ENCODE results near the gene MACO1. TPM values are rescaled to one million over a fixed set of nuclear protein-coding genes. Genes with fewer than 3 reads are reported as not detected.
"Not testable (repeated sequence)": the region's sequence is repeated elsewhere in the genome, so short reads cannot be mapped to it uniquely, and the experiment has no call there.

The MACO1 gene
- total and polyA plus RNA-seq, 10 donors = 6.9 to 21.0 (median 17.3) TPM

GRCh38 chr1:25456502-25456901, 25.8 kb downstream of the MACO1 start:
- no peaks in the 10 kb centered on the region for H3K27me3 ChIP-seq (replicated peaks in 1 of 7)
- peaks cover 0 to 76% (median 39%) of the 10 kb centered on the region in 6 donors for H3K36me3 ChIP-seq
- no peak for DNase-seq
- TF ChIP-seq POLR2A (IDR thresholded peaks at IDR 0.05) (no peak), POLR2AphosphoS5 (IDR thresholded peaks at IDR 0.05) (no peak)
- TF ChIP-seq, protein P1, sequence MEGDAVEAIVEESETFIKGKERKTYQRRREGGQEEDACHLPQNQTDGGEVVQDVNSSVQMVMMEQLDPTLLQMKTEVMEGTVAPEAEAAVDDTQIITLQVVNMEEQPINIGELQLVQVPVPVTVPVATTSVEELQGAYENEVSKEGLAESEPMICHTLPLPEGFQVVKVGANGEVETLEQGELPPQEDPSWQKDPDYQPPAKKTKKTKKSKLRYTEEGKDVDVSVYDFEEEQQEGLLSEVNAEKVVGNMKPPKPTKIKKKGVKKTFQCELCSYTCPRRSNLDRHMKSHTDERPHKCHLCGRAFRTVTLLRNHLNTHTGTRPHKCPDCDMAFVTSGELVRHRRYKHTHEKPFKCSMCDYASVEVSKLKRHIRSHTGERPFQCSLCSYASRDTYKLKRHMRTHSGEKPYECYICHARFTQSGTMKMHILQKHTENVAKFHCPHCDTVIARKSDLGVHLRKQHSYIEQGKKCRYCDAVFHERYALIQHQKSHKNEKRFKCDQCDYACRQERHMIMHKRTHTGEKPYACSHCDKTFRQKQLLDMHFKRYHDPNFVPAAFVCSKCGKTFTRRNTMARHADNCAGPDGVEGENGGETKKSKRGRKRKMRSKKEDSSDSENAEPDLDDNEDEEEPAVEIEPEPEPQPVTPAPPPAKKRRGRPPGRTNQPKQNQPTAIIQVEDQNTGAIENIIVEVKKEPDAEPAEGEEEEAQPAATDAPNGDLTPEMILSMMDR (IDR thresholded peaks at IDR 0.05 in 8 of 11, conservative IDR thresholded peaks at IDR 0.05 in 3 of 11) = no peak
- H3K9me3 ChIP-seq = no peaks in the 10 kb centered on the region
- 59 to 80% (median 63%) methylated on average over 4 of the region's 4 CpGs for WGBS, 5 donors
- H3K4me1 ChIP-seq = peaks cover 0 to 41% (median 11%) of the 10 kb centered on the region in 6 donors
- H3K27ac ChIP-seq = no peak overlapping the region
- H3K4me3 ChIP-seq = no peak overlapping the region
- intact Hi-C loops (cut with DNase I; ENCODE audit: low total_unique reads) = no loop called here

GRCh38 chr1:25458541-25459298, 28.0 kb downstream of the MACO1 start:
- peaks cover 0 to 40% (median 13%) of the 10 kb centered on the region in 6 donors for H3K4me1 ChIP-seq
- DNase-seq = no peak
- no peak overlapping the region for H3K4me3 ChIP-seq
- no peaks in the 10 kb centered on the region for H3K9me3 ChIP-seq
- TF ChIP-seq POLR2A (IDR thresholded peaks at IDR 0.05) = no peak
- TF ChIP-seq, protein P1 (IDR thresholded peaks at IDR 0.05 in 8 of 11, conservative IDR thresholded peaks at IDR 0.05 in 3 of 11) = no peak
- TF ChIP-seq POLR2AphosphoS5 (IDR thresholded peaks at IDR 0.05) = no peak
- 73 to 85% (median 81%) methylated on average over 7 of the region's 7 CpGs for WGBS, 5 donors
- no peaks in the 10 kb centered on the region for H3K27me3 ChIP-seq (replicated peaks in 1 of 7)
- intact Hi-C loops (cut with DNase I; ENCODE audit: low total_unique reads) = no loop called here
- H3K36me3 ChIP-seq = peaks cover 0 to 81% (median 39%) of the 10 kb centered on the region in 6 donors
- no peak overlapping the region for H3K27ac ChIP-seq

DNA sequence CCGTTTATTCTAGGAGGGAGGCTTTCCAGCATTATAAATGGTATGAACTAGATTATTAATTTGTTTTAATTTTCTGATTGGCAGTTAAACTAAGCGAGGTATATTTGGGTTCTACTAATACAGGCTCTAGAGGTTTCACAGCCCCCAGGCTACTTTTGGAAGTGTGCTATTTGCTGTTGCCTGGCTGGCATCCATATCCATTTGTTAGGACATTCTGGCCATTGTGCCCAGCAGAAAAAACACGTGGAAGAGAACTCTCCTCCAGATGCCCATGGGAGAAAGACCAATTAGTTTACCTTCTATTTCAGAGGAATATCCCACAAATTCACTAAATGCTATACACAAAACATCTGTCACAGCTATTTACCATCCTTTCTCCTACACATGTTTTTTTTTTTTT, 29.3 kb downstream of the MACO1 start:
- no peaks in the 10 kb centered on the region for H3K9me3 ChIP-seq
- peaks cover 0 to 40% (median 13%) of the 10 kb centered on the region in 6 donors for H3K4me1 ChIP-seq
- H3K4me3 ChIP-seq = no peak overlapping the region
- DNase-seq = no peak
- intact Hi-C loops (cut with DNase I; ENCODE audit: low total_unique reads) = no loop called here
- H3K27me3 ChIP-seq (replicated peaks in 1 of 7) = no peaks in the 10 kb centered on the region
- TF ChIP-seq, protein P1 (IDR thresholded peaks at IDR 0.05 in 8 of 11, conservative IDR thresholded peaks at IDR 0.05 in 3 of 11) = no peak
- TF ChIP-seq POLR2A (IDR thresholded peaks at IDR 0.05) (no peak), POLR2AphosphoS5 (IDR thresholded peaks at IDR 0.05) (no peak)
- H3K36me3 ChIP-seq = peaks cover 0 to 76% (median 36%) of the 10 kb centered on the region in 6 donors
- H3K27ac ChIP-seq = no peak overlapping the region
- WGBS, 5 donors = 88 to 96% (median 96%) methylated on average over 3 of the region's 3 CpGs

DNA sequence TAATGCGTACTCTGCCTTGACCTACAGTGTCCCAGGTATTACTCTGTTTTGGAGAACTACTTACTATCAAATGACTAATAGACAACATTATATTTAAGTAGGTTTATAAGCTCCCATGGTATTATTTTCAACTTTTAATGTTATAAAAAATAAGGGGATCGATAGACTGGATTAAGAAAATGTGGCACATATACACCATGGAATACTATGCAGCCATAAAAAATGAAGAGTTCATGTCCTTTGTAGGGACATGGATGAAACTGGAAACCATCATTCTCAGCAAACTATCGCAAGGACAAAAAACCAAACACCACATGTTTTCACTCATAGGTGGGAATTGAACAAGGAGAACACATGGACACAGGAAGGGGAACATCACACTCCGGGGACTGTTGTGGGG, 30.1 kb downstream of the MACO1 start:
- peaks cover 0 to 76% (median 31%) of the 10 kb centered on the region in 6 donors for H3K36me3 ChIP-seq
- intact Hi-C loops (cut with DNase I; ENCODE audit: low total_unique reads); DNase-seq; H3K27me3 ChIP-seq (replicated peaks in 1 of 7); H3K9me3 ChIP-seq; H3K27ac ChIP-seq; H3K4me3 ChIP-seq: not testable (repeated sequence)
- 68 to 82% (median 80%) methylated on average over 4 of the region's 4 CpGs for WGBS, 5 donors
- peaks cover 0 to 40% (median 13%) of the 10 kb centered on the region in 6 donors for H3K4me1 ChIP-seq
